Smooth muscle cell (in vitro differentiated cells): ENCODE results near the gene ARFIP2. TPM values are rescaled to one million over a fixed set of nuclear protein-coding genes. Genes with fewer than 3 reads are reported as not detected.

ENCODE experiments used
- DNase-seq: peaks from one replicate; lab custom pipeline; 2025; ENCODE audit not compliant: unreplicated experiment; lab: John Stamatoyannopoulos, UW
- H2AFZ ChIP-seq: fragments of 200-600 bp; sonication (generic); 2 replicates; pipeline ENCODE4 v1.6.0; 2016; ENCODE audit warnings: antibody characterized with exemption, low read depth, mild to moderate bottlenecking
- H3F3A ChIP-seq: fragments of 200-600 bp; sonication (generic); 2 replicates; pipeline ENCODE4 v1.6.0; 2017; ENCODE audit warnings: antibody characterized with exemption, low read depth
- H3K27ac ChIP-seq: fragments of 200-600 bp; sonication (generic); 2 replicates; pipeline ENCODE4 v1.5.1; 2016; ENCODE audit warnings: low read depth, mild to moderate bottlenecking
- H3K27me3 ChIP-seq: fragments of 200-600 bp; sonication (generic); 2 replicates; pipeline ENCODE4 v1.6.1; 2016; ENCODE audit warnings: low read depth, mild to moderate bottlenecking
- H3K36me3 ChIP-seq: fragments of 200-600 bp; sonication (generic); 2 replicates; pipeline ENCODE4 v1.5.1; 2016; ENCODE audit warnings: low read depth
- H3K4me1 ChIP-seq: fragments of 200-600 bp; sonication (generic); 2 replicates; pipeline ENCODE4 v1.5.1; 2016; ENCODE audit warnings: low read depth
- H3K4me2 ChIP-seq: fragments of 200-600 bp; sonication (generic); 2 replicates; pipeline ENCODE4 v1.6.0; 2016; ENCODE audit warnings: mild to moderate bottlenecking
- H3K4me3 ChIP-seq: fragments of 200-600 bp; sonication (generic); 2 replicates; pipeline ENCODE4 v1.5.1; 2016; ENCODE audit warnings: mild to moderate bottlenecking
- H3K79me2 ChIP-seq: fragments of 200-600 bp; sonication (generic); 2 replicates; pipeline ENCODE4 v1.6.0; 2016; ENCODE audit warnings: low read depth, mild to moderate bottlenecking
- H3K9ac ChIP-seq: fragments of 200-600 bp; sonication (generic); 2 replicates; pipeline ENCODE4 v1.6.0; 2016; ENCODE audit warnings: low read depth
- H3K9me3 ChIP-seq: fragments of 200-600 bp; sonication (generic); replicated peaks from 2 replicates; pipeline ENCODE4 v1.5.1; 2016; ENCODE audit warnings: low read depth
- H4K20me1 ChIP-seq: fragments of 200-600 bp; sonication (generic); 2 replicates; pipeline ENCODE4 v1.6.0; 2016; ENCODE audit warnings: low read depth
- CTCF ChIP-seq: fragments of 200-600 bp; sonication (generic); IDR thresholded peaks from 2 replicates; pipeline ENCODE4 v1.5.1; 2017; ENCODE audit warnings: borderline replicate concordance, mild to moderate bottlenecking, antibody characterized with exemption; ENCODE audit not compliant: insufficient read depth, poor library complexity, severe bottlenecking
- WGBS: methylation state at CpG from one replicate; pipeline ENCODE4 v1.1.7; 2016; ENCODE audit warnings: low lambda C conversion rate; 5-methylcytosine and 5-hydroxymethylcytosine counted together
- polyA plus RNA-seq: library from polyadenylated mRNA; unstranded; fragments of >200 nt; fragmentation: Nextera tagmentation; extraction: Ambion mirVana; gene quantifications from 2 replicates; pipeline ENCODE4 v1.2.1, GENCODE V29; 2016
- total RNA-seq: library from RNA; depleted of rRNA; stranded (reverse); fragments of >200 nt; gene quantifications from 2 replicates; pipeline ENCODE4 v1.2.3, GENCODE V29; 2014

ARFIP2 gene
- total and polyA plus RNA-seq, 2 experiments from 2014 or later, result 61.6 to 88.6 TPM

GRCh38 chr11:6458352-6459098, 22.6 kb downstream of the ARFIP2 start:
- Histone ChIP-seq H3K27me3 (no peaks in the 10 kb centered on the region), H4K20me1 (no peaks in the 10 kb centered on the region), H3F3A (no peaks in the 10 kb centered on the region), H3K36me3 (no peaks in the 10 kb centered on the region), H3K4me1 (no peaks in the 10 kb centered on the region), H3K27ac (no peak overlapping the region), H3K79me2 (no peaks in the 10 kb centered on the region), H3K9ac (no peak overlapping the region), H3K9me3 (no peaks in the 10 kb centered on the region), H3K4me3 (no peak overlapping the region), H3K4me2 (no peak overlapping the region), H2AFZ (no peak overlapping the region)
- 85% methylated on average over 2 of the region's 2 CpGs for WGBS
- TF ChIP-seq CTCF, result no peak
- no peak for DNase-seq

- no peak overlapping the region for H3K9ac ChIP-seq
- H3F3A ChIP-seq, result no peaks in the 10 kb centered on the region
- 98% methylated on average over 23 of the region's 26 CpGs for WGBS
- no peaks in the 10 kb centered on the region for H3K36me3 ChIP-seq
- H3K79me2 ChIP-seq, result no peaks in the 10 kb centered on the region
- DNase-seq, result no peak
- H3K4me1 ChIP-seq, result no peaks in the 10 kb centered on the region
- no peak overlapping the region for H3K27ac ChIP-seq
- H3K4me3 ChIP-seq, result no peak overlapping the region
- H3K27me3 ChIP-seq, result no peaks in the 10 kb centered on the region
- no peaks in the 10 kb centered on the region for H4K20me1 ChIP-seq
- H2AFZ ChIP-seq, result no peak overlapping the region
- H3K4me2 ChIP-seq, result no peak overlapping the region
- TF ChIP-seq CTCF, result no peak
- no peaks in the 10 kb centered on the region for H3K9me3 ChIP-seq
These were observed 23.4 kb downstream of the ARFIP2 start for GRCh38 chr11:6457581-6458320.

GRCh38 chr11:6456361-6457073, 24.6 kb downstream of the ARFIP2 start:
- no peak for DNase-seq
- Histone ChIP-seq H4K20me1 (peaks cover 6% of the 10 kb centered on the region), H3K27ac (no peak overlapping the region), H3F3A (no peaks in the 10 kb centered on the region), H3K9ac (no peak overlapping the region), H3K9me3 (no peaks in the 10 kb centered on the region), H3K27me3 (no peaks in the 10 kb centered on the region), H3K79me2 (no peaks in the 10 kb centered on the region), H3K4me2 (no peak overlapping the region), H3K4me1 (no peaks in the 10 kb centered on the region), H3K4me3 (no peak overlapping the region), H2AFZ (no peak overlapping the region), H3K36me3 (no peaks in the 10 kb centered on the region)
- 99% methylated on average over 56 of the region's 56 CpGs for WGBS
- TF ChIP-seq CTCF, result no peak
